Coronary artery (tissue), 2 donors: Measurements from ENCODE around the gene INPP5E.

Source experiments
- DNase-seq: peaks from one replicate; pipeline ENCODE4 v3.0.0-alpha.2; 2017; ENCODE audit warnings: low spot score
- H3K27ac ChIP-seq, 2 donors: fragments of 200-600 bp; sonication (generic); one replicate each; pipeline ENCODE4 v1.5.1; 2016 to 2019
- H3K4me3 ChIP-seq: fragments of 200-600 bp; sonication (generic); 2 replicates; pipeline ENCODE4 v1.5.1; 2016; ENCODE audit warnings: mild to moderate bottlenecking, moderate library complexity
- TF ChIP-seq, protein P1 (sequence below): fragments of 200-600 bp; sonication (generic); IDR thresholded peaks from one replicate; pipeline ENCODE4 v1.5.1; 2019; ENCODE audit warnings: antibody characterized with exemption

INPP5E gene

DNA sequence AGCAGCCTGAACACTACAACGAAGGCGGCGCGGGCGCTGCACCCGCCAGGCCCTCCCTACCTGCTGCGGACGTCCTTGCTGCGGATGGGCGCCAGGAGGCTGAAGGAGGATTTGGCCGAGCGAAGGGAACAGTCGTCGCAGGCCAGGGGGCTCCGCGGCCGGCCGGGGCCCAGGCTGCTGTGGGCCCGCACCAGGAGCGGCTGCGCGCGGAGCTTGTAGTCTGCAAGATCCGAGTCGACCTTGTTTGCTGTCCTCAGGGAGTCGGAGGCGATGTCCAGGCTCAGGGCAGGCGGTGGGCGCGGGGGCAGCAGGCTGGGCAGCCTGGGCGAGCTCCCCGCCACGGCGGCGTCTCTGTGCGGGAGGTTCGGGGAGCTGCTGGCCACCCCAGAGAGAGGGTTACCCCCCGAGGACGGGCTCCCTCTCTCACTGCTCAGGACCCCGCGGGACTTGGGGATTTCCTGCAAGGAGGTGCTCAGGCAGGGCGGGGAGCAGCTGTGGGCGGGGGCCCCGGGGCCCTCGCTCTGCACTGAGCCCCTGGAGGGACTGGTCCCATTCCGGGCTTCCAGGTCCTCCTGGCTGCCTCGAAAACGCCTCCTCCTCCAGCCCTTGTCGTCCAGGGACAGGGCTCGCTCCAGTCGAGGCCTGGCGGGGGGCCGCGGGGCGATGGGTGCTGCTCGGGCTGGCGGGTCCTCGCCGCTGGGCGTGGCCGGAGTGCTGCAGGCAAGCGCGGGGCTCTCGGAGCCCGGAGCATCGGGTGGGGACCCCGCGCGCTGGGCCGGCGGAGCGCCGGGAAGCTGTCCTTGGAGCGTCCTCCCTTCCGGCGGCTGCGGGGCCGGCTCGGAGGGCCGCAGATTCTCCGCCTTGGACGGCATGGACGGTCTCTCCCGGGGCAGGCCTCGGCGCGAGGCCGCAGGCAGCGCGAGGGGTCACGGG, 831 bp downstream of the INPP5E start:
- peak; percentile 68 for DNase-seq
- peak overlapping the region; percentile 99 for H3K4me3 ChIP-seq
- TF ChIP-seq, protein P1, sequence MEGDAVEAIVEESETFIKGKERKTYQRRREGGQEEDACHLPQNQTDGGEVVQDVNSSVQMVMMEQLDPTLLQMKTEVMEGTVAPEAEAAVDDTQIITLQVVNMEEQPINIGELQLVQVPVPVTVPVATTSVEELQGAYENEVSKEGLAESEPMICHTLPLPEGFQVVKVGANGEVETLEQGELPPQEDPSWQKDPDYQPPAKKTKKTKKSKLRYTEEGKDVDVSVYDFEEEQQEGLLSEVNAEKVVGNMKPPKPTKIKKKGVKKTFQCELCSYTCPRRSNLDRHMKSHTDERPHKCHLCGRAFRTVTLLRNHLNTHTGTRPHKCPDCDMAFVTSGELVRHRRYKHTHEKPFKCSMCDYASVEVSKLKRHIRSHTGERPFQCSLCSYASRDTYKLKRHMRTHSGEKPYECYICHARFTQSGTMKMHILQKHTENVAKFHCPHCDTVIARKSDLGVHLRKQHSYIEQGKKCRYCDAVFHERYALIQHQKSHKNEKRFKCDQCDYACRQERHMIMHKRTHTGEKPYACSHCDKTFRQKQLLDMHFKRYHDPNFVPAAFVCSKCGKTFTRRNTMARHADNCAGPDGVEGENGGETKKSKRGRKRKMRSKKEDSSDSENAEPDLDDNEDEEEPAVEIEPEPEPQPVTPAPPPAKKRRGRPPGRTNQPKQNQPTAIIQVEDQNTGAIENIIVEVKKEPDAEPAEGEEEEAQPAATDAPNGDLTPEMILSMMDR: no peak
- H3K27ac ChIP-seq: peak overlapping the region; percentile 52 to 90

- Histone ChIP-seq H3K4me3 (peak overlapping the region; percentile 99), H3K27ac (no peak overlapping the region)
- TF ChIP-seq, protein P1: no peak
- no peak for DNase-seq
Observed at GRCh38 chr9:136437839-136438547, 1.7 kb downstream of the INPP5E start.

GRCh38 chr9:136437430-136437829, 2.2 kb downstream of the INPP5E start:
- Histone ChIP-seq H3K27ac (no peak overlapping the region), H3K4me3 (peak overlapping the region; percentile 99)
- TF ChIP-seq, protein P1: no peak
- DNase-seq: no peak

- Histone ChIP-seq H3K27ac (no peak overlapping the region), H3K4me3 (no peak overlapping the region)
- peak; percentile 69 for DNase-seq
- TF ChIP-seq, protein P1: no peak
Observed at GRCh38 chr9:136436055-136436634, 3.5 kb downstream of the INPP5E start.

DNA sequence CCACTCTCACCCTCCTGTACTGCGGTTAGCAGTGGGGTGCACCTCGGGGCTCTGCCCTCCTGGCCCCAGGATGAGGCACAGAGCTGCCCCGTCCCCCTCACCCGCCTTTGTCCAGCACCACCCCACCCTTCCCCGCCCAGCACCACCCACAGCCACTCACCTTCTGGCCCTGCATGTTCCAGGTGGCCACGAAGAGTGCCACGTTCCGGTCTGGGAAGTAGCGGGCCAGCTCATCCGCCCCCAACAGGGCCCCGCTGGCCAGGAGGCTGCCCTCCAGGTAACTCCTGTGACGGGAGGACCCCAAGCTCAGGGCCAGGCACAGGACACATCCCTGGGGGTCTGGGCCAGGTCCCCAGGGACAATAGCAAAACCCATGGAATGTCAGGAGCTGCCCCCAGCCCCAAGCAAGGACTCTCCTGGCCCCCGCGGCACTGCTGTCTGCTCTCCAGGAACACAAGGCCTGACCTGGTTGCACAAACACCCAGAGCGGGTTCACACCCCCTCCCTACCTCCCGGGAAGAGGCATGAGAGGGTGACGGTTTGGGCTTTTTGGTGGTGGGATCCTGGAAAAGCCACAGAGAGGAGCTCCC, 5.0 kb downstream of the INPP5E start:
- TF ChIP-seq, protein P1: no peak
- no peak for DNase-seq
- no peak overlapping the region for H3K27ac ChIP-seq
- no peak overlapping the region for H3K4me3 ChIP-seq

DNA sequence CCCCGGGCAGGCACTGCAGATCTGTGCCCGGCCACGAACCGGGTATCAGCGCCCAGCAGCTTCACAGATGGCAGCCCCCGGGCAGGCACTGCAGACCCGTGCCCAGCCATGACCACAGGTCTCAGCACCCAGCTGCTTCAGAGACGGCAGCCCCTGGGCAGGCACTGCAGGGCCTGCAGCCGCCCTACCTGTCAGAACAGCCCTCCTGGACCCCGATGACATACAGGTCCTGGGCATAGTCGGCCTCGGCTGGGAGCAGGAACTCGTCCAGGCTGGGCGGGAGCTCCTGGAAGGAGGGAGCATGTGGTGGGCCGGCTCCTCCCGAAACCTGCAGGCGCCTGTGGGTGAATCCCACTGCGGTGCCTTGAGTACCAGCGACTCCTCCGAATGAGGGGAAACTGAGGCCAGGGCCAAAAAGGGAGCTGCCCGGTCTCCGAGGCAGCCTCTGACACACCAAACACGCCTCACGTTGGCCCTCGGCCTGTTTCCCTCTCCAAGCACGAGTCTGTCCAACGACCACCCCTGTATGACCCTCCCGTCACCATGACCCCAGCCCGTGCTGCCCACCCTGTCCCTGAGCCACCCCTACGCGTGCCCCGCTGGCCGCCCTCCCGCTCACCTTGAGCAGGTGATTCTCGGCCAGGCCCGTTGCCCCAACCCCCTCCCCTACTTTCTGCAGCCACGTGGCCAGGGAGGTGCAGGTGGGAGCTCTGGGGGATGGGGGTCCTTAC, 5.6 kb downstream of the INPP5E start:
- TF ChIP-seq, protein P1: no peak
- H3K27ac ChIP-seq: no peak overlapping the region
- no peak for DNase-seq
- H3K4me3 ChIP-seq: no peak overlapping the region
